ENCODE data around the gene AAK1.

AAK1 gene

GRCh38 chr2:69538872-69539548 lies 104.5 kb downstream of the AAK1 start:
- DNase-seq (ENCODE audit: low spot score) = no peak

DNA sequence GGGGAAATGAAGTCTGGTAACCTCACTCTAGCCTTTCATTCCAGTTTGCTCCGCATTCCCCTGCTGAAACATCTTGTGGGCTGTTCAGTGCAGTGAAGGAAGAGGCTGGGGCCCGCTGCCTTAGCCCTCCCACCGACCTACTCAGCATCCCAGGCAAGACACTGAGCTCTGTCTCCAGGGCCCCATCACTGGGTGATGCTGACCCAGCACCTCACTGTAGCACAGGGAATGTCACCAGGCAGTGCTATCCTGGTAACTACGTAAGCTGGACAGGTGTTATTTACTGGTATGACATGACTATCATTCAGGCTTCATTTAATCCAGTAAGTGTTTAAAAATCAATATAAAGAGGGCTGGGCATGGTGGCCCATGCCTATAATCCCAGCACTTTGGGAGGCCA lies 105.3 kb downstream of the AAK1 start:
- no peak for DNase-seq (ENCODE audit: low spot score)

DNA sequence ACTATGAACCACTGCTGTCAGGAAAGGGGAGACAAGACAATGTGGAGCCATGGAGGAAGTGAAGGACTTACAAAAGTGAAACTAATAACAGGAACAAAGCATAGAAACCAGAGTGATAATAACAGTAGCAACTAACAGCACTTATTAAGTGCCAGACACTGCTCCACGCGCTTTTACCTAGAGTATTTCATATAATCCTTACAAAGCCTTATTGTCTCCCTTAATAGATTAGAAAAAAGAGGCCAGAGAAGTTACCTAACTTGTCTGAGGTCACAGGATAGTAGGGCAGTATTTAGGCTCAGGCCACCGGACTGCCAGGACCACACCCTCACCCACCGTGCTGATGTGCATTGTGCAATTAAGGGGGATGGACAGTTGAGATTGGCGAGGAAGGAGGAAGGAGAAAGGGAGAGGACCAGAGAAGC lies 107.7 kb downstream of the AAK1 start:
- no peak for DNase-seq (ENCODE audit: low spot score)

GRCh38 chr2:69531186-69531585 lies 112.4 kb downstream of the AAK1 start:
- DNase-seq (ENCODE audit: low spot score) = no peak

DNA sequence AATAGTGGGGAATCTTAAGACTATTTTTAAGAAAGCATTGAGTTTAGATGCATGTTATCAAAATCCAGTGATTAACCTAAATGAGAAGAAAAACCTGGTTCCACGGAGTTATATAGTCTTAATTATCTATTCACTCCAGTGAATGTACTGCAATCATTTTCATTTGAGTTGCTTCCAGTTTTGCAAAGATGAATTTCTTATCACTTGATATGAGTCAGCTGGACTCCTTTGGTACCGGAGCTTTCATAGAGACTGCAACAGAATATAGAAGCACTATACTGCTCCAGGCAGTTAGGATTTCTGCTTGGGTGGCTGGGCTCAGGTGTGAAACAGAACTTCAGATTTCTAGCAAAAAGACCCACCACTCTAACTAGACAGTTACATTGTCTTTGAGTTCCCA lies 114.1 kb downstream of the AAK1 start:
- DNase-seq (ENCODE audit: low spot score) = no peak

DNA sequence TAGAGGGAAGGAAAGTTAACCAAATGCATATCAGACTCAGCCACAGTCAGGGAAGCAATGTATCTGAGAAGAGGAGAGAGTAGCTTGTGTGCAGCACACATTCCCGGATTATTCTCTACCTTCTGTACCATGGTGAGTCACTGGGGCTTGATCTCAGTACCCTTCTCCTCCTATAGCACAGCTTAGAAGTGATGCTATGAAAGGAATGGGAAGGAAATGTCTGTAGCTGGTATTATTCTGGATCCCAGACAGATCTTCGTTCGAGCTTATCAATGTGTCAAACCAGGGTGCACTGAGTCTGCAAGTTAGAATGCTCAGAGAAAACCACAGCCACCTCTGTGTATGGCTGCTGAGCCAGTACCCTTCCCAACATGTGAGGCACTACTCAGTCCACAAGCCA lies 118.3 kb downstream of the AAK1 start:
- DNase-seq (ENCODE audit: low spot score) = no peak

- no peak for DNase-seq (ENCODE audit: low spot score)
Observed at GRCh38 chr2:69524799-69525198, 118.7 kb downstream of the AAK1 start.

- no peak for DNase-seq (ENCODE audit: low spot score)
Observed at GRCh38 chr2:69521747-69522146, 121.8 kb downstream of the AAK1 start.

- DNase-seq (ENCODE audit: low spot score) = no peak
Observed at GRCh38 chr2:69518841-69519240, 124.7 kb downstream of the AAK1 start.

GRCh38 chr2:69517410-69517809 lies 126.1 kb downstream of the AAK1 start:
- no peak for DNase-seq (ENCODE audit: low spot score)

DNA sequence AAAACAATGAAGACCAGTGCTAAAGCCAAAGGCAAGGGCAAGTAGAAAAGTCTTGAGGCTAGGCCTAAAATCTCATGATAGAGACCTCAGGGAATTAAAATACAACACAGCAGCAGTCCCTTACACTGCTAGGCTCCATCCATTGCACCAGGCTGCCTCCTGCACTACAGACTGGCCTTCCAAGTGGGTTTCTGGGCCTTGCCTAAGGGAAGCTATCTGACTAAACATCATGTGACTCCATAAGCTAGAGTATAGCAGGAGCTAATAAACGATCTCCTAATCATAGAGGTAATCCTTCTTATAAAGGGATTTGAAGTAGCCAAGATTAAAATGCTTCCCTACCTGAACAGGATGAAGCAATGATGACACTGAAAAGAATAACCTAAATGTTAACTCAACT lies 128.7 kb downstream of the AAK1 start:
- DNase-seq (ENCODE audit: low spot score) = no peak

- no peak for DNase-seq (ENCODE audit: low spot score)
Observed at GRCh38 chr2:69514406-69514805, 129.1 kb downstream of the AAK1 start.

- DNase-seq (ENCODE audit: low spot score) = no peak
Observed at GRCh38 chr2:69512446-69512845, 131.1 kb downstream of the AAK1 start.

DNA sequence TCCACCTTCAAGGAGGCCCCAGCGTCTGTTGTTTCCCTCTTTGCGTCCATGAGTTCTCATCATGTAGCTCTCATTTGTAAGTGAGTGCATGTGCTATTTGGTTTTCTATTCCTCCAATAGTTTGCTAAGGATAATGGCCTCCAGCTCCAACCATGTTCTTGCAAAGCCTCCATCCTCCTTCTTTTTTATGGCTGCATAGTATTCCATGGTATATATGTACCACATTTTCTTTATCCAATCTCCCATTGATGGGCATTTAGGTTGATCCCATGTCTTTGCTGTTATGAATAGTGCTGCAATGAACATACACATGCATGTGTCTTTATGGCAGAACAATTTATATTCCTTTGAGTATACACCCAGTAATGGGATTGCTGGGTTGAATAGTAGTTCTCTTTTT lies 133.3 kb downstream of the AAK1 start:
- DNase-seq (ENCODE audit: low spot score) = no peak

DNA sequence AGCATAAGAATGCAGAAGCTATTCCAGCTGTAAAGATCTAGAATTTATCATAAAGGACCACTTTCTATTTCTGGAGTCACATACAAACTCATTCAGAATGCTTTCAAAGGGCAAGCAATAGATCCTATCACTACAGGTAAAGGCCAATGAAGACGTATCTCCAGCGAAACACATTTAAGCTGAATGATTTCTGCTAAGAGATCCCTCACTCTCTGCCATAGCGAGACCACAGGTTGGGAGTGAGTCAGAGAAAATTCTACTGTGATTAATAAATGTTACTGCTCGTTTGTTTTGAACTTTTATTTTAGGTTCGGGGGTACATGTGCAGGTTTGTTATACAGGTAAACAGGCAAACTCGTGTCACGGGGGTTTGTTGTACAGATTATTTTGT lies 133.8 kb downstream of the AAK1 start:
- DNase-seq (ENCODE audit: low spot score) = no peak

DNA sequence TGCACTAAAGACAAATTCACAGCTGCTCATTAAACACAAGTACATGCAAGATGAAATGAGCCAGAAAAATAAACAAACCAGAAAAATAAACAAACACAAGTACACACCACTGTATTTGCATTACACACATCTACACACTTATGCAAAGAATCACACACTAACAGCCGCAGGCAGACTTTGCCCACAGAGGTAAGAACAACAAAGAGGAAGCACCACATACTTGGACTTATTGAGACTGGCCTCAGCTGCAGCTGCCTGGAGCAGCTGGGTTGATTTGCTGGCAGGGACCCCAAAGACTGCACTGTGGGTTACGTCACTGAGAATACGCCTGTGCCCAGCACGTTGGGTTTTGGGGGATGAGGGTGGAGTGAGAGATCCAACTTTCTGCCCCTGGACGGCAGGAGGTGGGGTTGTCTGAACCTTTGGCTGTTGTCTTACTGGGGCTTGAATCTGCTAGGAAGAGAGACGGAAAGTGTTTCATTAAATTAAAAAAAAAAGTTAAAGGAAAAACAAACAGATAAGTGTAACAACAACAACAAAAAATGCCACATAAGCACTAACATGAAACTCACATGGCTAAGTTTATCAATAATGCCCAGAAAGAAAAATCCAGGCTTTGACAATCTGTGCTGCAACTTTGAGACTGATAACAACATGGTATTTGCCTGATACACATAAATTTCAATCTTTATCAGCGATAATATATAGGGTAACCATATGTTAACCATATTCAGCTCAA lies 134.4 kb downstream of the AAK1 start:
- no peak for DNase-seq (ENCODE audit: low spot score)

- no peak for DNase-seq (ENCODE audit: low spot score)
Observed at GRCh38 chr2:69505710-69506109, 137.8 kb downstream of the AAK1 start.

GRCh38 chr2:69501301-69501700 lies 142.2 kb downstream of the AAK1 start:
- DNase-seq (ENCODE audit: low spot score) = no peak

DNA sequence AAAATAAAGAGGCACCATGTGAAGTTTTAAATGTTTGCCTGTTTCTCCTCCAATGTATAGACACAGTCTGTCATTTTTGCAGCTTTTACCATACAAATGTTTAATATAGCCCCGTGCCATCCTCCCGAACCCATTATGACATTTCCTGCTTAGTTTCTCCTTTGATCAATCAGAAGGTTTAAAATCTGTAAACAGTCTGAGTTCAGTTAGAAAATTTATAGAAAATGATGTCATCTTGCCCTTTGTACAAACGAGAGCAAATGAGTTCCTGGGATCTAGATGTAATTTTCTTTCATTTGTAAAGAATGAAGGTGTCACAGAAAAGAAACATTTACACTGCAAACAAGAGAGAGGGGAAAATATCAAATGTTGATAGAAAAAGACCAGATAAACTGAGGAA lies 143.6 kb downstream of the AAK1 start:
- peak; percentile 5 for DNase-seq (ENCODE audit: low spot score)

GRCh38 chr2:69499242-69499641 lies 144.3 kb downstream of the AAK1 start:
- no peak for DNase-seq (ENCODE audit: low spot score)

DNA sequence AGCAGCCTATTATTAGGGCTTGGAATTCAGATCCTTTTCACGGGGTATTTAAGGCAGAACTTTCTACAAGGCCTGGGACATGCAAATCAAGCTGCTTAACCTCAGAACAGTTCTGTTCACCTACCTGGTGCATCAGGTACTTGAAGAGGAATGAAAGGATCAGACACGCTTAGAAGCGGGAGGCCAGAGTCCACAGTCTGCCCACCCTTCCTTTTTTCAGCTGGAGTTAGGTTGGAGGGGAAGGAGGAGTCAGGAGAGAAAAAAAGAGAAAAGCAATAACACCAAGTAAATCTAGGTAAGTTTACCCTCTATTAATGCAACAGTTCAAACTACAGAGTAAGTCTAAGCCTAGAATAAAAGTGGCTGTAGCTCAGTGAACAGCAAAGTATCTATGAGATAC lies 147.7 kb downstream of the AAK1 start:
- no peak for DNase-seq (ENCODE audit: low spot score)

GRCh38 chr2:69495008-69495407 lies 148.5 kb downstream of the AAK1 start:
- DNase-seq (ENCODE audit: low spot score) = no peak

- no peak for DNase-seq (ENCODE audit: low spot score)
Observed at GRCh38 chr2:69494126-69494525, 149.4 kb downstream of the AAK1 start.

- no peak for DNase-seq (ENCODE audit: low spot score)
Observed at GRCh38 chr2:69493268-69493667, 150.3 kb downstream of the AAK1 start.

Data from CD4-positive, alpha-beta T cell treated with Interleukin-6 at 100 ng/mL for 8 hours (primary cell).